Stimulated activated CD8-positive, alpha-beta memory T cell treated with anti-CD3 and anti-CD28 coated beads, Interleukin-15, amount 100 ng/mL, for 4 hours (primary cell): ENCODE measurements around the gene NAP1L1.

Source experiments
- DNase-seq, 2 donors: peaks; one replicate each; pipeline ENCODE4 v3.0.0-alpha.2; 2020; ENCODE audit warnings: low read depth in 2 of 2

The NAP1L1 gene

GRCh38 chr12:76038176-76038575 lies 46.3 kb downstream of the NAP1L1 start:
- DNase-seq = no peak

DNA sequence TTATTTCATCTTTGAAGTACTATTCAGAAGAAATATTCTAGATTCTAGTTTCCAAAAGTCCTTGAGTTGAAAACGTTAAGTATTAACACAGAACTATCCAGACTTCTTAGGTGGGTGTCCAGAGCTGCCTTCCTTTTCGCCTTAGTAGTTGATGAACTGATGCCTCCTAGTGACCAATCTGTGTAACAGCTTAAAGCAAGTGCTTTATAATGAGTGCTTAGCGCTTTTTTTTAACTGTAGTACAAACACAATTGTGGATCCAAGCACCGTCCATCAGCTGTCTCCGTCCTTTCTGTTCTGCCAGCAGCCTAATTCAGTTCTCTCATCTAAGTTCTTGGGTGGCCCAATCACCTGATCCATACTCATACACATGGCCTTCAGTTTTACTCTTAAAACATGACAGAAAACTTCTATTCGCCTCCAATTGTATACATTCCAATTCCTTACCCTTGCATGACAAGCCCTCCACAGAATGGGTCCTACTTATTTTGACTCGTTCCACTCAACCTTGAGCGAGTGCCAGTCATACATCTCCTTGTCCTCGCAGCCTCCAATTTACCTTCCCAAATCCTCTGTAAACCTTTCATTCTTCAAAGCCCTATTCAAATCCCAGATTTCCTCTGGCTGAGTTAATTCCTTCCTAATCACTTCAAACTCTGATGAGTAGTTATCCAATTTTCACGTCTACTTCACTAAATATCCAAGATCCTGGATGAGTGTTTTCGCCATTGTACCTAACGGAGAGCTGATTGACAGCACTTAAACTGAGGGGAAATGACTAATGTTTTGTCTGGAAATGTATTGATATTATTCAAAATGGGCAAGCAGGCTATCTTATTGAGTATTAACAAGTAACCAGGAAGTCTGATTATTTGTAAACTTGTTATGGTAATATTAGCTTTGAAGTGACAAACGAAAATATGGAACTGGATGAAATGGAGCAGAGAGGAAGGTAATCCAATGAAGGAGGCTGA lies 47.1 kb downstream of the NAP1L1 start:
- no peak for DNase-seq

DNA sequence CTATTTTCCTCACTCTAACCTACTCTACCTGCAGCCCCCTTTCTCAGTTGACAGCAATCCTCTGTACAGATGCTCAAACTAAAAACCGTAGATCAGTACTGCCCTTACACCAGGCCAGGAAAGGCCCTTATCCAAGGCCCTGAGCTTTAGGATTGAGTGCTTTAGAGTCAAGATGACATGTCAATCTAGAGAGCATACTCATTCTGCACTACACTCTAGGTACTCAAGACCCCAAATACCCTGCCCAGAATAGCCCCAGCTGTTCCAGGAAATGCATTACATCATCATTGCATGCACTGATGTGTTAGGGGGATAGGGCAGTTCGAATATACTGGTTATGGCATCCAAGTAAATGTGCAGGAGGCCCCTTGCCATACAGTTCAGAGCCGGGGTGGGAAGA lies 49.4 kb downstream of the NAP1L1 start:
- DNase-seq = no peak

GRCh38 chr12:76033081-76034011 lies 51.1 kb downstream of the NAP1L1 start:
- no peak for DNase-seq

DNA sequence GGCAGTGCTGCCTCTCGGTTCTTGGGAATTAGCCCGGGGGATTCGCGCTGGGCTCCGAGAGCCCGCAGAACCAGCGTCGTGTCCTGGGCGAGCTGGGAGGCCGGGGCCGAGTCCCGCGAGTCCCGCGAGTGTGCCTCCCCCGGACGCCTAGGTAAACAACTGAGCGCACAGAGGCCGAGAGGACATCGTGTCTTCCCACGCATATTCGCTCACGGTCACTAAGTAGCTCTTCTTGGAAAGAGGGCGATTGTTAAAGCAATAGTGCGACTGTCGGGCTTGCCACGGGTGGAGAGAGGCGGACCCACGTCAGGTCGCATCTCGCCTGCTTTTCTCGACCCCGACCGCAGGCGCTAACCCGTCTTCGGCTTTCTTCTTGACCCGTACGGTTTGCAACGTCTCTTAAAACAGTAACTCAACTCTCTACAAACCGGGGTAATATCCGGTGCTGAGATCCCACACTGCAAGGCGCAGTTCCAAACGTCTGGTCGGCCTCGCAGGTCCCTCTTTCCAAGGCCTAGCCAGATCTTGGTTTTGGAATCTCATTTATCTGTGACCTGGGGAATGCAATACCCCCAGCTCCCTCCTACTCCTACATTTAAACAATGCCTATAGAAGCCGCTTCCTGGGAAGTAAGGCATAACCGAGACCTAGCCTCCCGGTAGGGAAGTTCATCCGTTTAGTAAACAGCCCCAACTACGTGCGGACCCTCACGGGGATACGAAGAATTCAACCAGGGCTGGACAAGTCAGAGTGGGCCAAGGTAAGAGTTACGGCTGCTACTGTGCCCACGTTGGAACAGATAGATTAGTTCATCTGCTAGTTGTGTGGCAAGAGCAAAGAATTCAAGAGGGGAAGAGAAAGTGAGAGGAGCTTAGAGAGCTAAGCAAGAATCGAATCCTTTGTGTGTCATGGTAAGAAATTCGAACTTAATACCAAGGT lies 52.2 kb downstream of the NAP1L1 start:
- DNase-seq = peak in 1 of 2 donors; percentile 29

DNA sequence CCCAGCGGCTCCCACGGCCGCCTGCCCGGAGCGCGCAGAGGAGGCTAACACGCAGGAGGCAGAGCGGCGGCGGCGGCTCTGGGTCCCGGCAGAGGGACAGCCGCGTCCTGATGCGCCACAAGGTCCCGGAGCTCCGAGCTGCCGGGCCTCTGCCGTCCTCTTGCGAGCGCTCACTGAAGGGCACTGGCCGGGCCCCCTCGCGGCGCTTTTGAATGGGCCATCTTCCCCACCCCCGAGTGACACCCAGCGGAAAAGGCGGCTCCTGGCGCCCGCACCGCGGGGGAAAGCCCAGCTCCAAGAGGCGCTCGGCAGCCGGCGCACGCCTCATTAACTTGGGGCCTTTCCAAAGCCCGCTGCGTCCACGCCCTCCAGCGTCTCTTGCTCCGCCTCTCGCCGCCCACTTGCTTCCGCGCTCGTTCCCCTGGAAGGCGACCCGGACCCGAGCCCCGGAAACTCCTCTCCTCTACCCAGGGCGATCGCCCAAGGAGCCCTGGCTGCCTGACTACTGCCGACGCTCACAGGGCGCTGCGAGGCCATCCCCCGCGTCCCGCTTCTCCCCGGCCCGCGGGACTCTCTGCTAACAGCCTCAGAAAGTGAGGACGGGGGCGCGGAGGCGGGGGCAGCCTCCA lies 53.0 kb downstream of the NAP1L1 start, which contains the start of gene PHLDA1:
PHLDA1 (minus strand) TSS at position 363 of the 629 bp plus-strand sequence.
- DNase-seq = peak; percentile 93 to 94

DNA sequence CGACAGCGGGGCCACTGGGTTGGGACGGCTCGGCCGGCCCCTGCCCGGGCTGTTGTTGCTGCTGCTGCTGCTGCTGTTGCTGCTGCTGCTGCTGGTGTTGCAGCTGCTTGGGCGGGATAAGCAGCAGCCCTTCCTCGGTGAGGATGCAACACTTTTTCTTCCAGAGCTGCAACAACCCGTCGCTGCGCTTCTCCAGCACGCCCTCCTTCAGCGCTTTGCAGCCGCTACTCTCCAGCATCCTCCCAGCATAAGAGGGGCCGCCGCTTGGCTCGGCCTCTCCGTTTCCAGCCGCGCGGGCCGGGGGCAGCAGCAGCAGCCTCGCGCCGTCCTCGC lies 53.4 kb downstream of the NAP1L1 start:
- DNase-seq = no peak

DNA sequence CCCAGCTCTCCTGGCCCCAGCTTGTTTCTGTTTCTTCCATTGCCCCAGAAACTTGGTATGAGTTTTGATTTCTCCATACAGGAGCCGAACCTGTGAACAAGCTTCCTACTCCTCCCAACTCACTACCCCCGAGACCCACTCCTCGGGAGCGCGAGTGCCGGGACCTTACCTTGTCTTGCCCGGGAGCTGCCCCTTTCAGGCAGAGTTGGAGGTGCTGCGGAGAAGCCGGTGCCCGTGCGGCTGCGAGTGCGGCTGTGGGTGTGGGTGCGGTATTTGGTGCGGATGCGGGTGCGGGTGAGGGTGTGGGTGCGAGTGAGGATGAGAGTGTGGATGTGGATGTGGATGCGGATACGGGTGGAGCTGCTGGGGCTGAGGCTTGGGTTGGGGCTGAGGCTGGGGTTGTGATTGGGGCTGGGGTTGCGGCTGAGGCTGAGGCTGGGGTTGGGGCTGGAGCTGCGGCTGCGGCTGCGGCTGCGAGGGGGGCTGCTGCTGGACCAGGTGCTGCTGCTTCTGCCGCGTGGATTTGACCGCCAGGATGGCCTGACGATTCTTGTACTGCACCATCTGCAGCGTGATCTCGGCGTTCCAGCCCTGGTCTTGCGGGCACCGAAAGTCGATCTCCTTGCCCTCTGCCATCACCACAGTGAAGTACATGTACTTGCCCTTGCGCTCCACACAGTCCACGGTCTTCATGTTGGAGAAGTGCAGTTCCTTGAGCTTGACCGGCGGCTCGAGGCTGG lies 54.0 kb downstream of the NAP1L1 start:
- DNase-seq = peak in 1 of 2 donors; percentile 37

GRCh38 chr12:76029982-76030340 lies 54.5 kb downstream of the NAP1L1 start:
- no peak for DNase-seq

GRCh38 chr12:76028571-76029277 lies 55.8 kb downstream of the NAP1L1 start:
- no peak for DNase-seq

GRCh38 chr12:76026643-76027063 lies 57.8 kb downstream of the NAP1L1 start:
- no peak for DNase-seq

DNA sequence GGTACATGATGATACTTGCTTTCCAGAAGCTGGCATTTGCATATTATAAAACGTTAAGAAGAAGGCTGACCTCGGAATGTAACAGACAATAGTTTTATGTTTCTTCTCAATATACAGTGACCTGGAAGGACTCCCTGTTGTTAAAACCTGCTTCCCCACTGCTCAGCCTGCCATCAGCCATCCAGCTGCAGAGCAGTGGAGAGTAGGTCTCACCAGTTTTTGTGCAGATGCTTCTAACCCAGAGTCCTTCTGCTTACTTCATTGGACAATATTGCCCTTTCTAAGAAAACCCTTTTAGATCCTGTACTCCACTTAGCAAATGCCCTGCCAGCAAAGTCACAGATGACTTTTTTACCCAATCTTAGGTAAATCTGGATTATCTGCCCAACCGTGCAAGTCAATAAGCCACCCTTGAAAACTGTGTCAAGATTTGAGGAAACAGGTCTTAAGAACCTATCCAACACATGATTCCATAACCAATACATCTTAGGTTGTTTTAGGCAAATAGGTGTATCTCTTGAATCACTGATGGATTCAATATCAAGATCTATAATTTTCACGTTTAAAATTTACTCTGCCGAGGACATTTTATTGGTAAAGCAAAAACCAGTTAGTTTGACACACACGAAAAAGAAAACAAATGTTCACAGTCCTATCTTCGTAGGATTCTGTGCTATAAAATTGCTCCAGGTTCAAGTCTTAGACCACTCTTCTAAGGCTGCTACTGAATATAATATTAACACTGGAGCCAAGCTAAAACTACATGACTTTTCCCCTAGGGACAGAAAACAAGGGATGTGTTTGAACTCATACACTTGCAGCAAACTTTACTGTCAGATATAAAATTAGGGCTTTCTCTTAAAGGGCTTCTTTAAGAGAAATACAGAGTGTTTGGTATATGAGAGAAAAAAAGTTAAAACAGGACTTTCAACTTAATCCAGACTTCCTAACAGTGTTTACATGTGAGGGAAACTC lies 58.6 kb downstream of the NAP1L1 start:
- no peak for DNase-seq

DNA sequence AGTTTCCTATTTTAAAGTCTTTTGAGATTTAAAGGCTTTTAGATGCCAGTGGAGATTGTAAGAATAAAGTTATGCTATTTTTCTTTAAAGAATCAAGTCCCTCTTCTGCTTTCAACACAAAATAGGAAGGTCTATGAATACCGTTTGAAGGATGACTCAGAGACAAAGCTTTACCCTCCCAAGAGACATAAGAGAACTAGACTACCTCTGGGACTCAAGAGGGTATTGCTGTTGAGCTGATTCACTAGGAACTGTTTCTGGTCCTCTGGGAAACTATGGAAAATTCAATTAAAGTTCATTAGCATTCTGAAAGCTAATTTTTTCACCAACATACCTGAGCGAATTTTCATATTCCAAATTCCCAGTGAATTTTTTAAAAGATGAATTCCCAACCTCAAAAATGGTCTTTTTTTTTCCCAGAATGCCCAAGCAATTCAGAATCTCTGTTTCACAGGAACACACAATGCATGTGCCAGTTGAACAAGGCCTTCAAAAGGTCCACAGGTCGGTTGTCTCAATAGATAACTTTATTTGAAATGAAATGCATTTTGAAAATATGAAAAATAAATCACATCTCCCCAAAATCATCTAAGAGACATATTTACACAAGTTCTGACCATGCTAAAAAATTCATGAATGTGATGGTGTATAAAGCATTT lies 59.4 kb downstream of the NAP1L1 start:
- DNase-seq = no peak

DNA sequence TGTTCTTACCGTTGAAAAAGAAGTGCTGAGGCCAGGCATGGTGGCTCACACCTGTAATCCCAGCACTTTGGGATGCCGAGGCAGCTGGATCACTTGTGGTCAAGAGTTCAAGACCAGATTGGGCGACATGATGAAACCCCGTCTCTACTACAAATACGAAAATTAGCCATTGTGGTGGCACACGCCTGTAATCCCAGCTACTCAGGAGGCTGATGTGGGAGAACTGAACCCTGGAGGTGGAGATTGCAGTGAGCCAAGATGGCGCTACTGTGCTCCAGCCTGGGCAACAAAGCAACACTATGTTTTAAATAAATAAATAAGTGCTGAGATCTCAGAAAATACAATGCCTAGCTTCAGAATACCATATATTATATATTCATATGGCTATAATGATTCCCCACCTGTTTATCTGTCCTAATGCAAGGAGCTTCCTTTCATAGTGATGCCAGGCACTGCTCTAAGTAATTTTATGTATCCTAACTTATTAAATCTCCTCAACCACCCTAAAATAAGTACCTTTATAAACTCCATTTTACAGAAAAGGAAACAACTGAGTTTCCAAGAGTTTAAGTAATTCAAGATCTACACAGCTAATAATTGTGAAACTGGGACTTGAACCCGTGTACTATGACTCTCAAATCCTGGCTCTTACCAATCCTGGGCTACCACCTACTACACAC lies 60.2 kb downstream of the NAP1L1 start:
- no peak for DNase-seq

DNA sequence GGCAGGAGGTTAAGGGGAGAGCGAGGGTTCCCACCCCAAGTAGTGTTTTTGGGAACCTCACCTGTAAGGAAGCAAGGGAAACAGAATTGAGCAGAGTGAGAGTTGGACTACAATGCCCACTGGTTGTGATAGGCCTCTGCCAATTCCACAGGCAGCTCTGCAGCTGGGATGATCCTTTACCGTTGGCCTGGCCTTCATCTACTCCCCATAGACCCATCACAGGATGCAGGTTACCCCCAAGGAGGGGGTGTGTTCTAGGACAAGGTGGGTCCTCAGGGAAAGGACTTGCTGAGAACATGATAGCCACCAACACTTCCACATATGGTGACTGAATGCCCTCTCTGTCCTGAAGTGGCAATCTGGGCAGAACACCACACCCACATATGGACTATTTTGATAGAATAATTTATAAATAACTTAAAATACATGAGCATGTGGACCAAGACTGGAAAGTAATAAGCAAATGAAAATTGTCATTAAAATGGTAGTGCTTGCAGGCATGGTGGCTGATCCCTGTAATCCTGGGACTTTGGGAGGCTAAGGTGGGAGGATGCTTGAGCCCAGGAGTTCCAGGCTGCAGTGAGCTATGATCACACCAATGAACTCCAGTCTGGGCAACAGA lies 61.3 kb downstream of the NAP1L1 start:
- DNase-seq = no peak

DNA sequence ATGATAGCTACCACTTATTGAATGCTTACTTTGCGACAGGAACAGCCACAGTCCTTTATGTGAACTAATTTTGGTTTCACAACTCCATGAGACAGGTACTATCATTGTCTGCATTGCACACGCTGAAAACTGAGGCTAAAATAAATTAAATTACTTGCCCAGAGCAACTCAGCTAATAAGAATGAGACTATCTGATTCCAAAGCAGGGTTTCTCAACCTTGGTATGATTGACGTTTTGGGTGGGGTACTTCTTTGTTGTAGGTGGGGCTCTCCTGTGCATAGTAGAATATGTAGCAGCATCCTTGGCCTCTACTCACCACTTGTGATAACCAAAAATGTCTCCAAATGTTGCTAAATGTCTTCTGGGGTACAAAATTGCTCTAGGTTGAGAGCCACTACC lies 62.0 kb downstream of the NAP1L1 start:
- DNase-seq = no peak
